HepG2 (cell line): ENCODE results near the gene TJP1.

Experiments
- EZH2 ChIP-seq: conservative IDR thresholded peaks from 2 replicates; pipeline ENCODE4 v1.6.1; 2012; ENCODE audit warnings: mild to moderate bottlenecking, low read depth, low read length, moderate library complexity
- FOXK1 ChIP-seq: sonication (generic); formaldehyde crosslinking; IDR thresholded peaks from 2 replicates; pipeline ENCODE4 v1.4.0; 2020; ENCODE audit warnings: low read depth, missing genetic modification reagents, borderline replicate concordance
- HNF4A ChIP-seq: sonication (generic); formaldehyde crosslinking; IDR thresholded peaks from 2 replicates; pipeline ENCODE4 v1.4.0; 2020; ENCODE audit warnings: missing genetic modification reagents
- MIER2 ChIP-seq: IDR thresholded peaks from 2 replicates; pipeline ENCODE4 v1.6.1; 2016; ENCODE audit warnings: missing biosample characterization, missing genetic modification reagents
- SIX1 ChIP-seq: sonication (generic); formaldehyde crosslinking; IDR thresholded peaks from 2 replicates; pipeline ENCODE4 v1.4.0; 2020; ENCODE audit warnings: missing genetic modification reagents, borderline replicate concordance
- U2AF1 ChIP-seq: fragments of 200-400 bp; formaldehyde crosslinking; optimal IDR thresholded peaks from 2 replicates; pipeline ENCODE3; 2017; ENCODE audit warnings: mild to moderate bottlenecking, low read depth, low read length
- ZNF33B ChIP-seq: sonication (generic); formaldehyde crosslinking; IDR thresholded peaks from 2 replicates; pipeline ENCODE4 v1.5.1; 2020; ENCODE audit warnings: mild to moderate bottlenecking, missing genetic modification reagents
- ZNF660 ChIP-seq: sonication (generic); formaldehyde crosslinking; IDR thresholded peaks from 2 replicates; pipeline ENCODE4 v1.5.1; 2020; ENCODE audit warnings: mild to moderate bottlenecking, low read depth, missing genetic modification reagents, borderline replicate concordance
- TF ChIP-seq, protein P1 (sequence below): sonication (generic); formaldehyde crosslinking; IDR thresholded peaks from 2 replicates; pipeline ENCODE4 v1.4.0; 2020; ENCODE audit warnings: missing genetic modification reagents

DNA sequence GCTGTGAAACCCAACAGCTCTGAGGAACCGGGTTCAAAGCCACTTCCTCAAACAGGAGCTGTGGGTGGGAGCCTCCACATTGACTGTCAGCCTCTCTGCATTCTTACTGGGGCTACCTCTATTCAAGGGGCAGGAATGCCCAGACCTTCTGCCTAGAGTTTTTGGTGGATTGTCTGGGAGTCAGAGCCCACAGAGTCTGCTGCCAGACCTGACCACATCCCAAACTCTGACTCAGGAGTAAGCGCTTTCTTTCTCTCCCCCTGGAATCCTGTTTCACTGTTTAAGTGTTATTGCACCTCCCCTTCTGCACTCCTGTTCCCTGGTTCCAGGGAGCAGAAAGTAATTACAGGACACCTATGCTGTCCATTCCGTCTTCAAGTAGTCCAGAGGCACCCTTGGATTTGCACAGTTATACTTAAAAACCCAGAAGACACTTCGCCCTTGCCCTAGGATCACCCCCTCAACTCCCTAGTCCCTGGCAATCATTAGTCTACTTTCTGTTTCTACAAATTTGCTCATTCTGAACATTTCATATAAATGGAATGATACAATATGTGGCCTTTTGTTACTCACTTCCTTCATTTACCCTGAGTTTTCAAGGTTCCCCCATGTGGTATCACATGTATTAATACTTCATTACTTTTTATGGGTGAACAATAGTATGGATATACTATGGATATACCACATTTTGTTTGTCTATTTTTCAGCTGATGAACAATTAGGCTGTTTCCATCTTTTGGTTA lies 37.9 kb upstream of the TJP1 start:
- TF ChIP-seq EZH2, result no peak
- TF ChIP-seq MIER2 (CRISPR knock-in tag), result no peak
- no peak for TF ChIP-seq FOXK1 (CRISPR knock-in tag)
- TF ChIP-seq HNF4A (CRISPR knock-in tag), result no peak
- TF ChIP-seq ZNF33B (CRISPR knock-in tag), result no peak
- no peak for TF ChIP-seq U2AF1
- TF ChIP-seq SIX1 (CRISPR knock-in tag), result no peak
- TF ChIP-seq ZNF660, result no peak
- TF ChIP-seq, protein P1, sequence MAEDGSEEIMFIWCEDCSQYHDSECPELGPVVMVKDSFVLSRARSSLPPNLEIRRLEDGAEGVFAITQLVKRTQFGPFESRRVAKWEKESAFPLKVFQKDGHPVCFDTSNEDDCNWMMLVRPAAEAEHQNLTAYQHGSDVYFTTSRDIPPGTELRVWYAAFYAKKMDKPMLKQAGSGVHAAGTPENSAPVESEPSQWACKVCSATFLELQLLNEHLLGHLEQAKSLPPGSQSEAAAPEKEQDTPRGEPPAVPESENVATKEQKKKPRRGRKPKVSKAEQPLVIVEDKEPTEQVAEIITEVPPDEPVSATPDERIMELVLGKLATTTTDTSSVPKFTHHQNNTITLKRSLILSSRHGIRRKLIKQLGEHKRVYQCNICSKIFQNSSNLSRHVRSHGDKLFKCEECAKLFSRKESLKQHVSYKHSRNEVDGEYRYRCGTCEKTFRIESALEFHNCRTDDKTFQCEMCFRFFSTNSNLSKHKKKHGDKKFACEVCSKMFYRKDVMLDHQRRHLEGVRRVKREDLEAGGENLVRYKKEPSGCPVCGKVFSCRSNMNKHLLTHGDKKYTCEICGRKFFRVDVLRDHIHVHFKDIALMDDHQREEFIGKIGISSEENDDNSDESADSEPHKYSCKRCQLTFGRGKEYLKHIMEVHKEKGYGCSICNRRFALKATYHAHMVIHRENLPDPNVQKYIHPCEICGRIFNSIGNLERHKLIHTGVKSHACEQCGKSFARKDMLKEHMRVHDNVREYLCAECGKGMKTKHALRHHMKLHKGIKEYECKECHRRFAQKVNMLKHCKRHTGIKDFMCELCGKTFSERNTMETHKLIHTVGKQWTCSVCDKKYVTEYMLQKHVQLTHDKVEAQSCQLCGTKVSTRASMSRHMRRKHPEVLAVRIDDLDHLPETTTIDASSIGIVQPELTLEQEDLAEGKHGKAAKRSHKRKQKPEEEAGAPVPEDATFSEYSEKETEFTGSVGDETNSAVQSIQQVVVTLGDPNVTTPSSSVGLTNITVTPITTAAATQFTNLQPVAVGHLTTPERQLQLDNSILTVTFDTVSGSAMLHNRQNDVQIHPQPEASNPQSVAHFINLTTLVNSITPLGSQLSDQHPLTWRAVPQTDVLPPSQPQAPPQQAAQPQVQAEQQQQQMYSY (CRISPR knock-in tag), result no peak
